Measurements from ENCODE around the gene NUDT17. TPM values are rescaled to one million over a fixed set of nuclear protein-coding genes. Genes with fewer than 3 reads are reported as not detected.

NUDT17 gene
- total and polyA plus RNA-seq, 2 donors (not counting 1 experiment from before 2014, with no cell fraction given), result 7.7 TPM

GRCh38 chr1:145874646-145875045 is 29.2 kb downstream of the NUDT17 start:
- ATAC-seq (ENCODE audit: low read depth) (no peak), DNase-seq (no peak)
- intact Hi-C loops (cut with micrococcal nuclease), result no loop called here
- Histone ChIP-seq H3K4me3 (ENCODE audit: control extremely low read depth in 1 of 5, extremely low read depth in 1 of 5, insufficient read depth in 1 of 5, low read depth in 2 of 5, low read length in 4 of 5) (no peak overlapping the region), H3K27me3 (replicated peaks in 1 of 4; ENCODE audit: control extremely low read depth in 1 of 4, control insufficient read depth in 3 of 4, insufficient read depth in 4 of 4, low read length in 3 of 4) (peaks cover 0 to 19% (median 0%) of the 10 kb centered on the region in 4 experiments), H3K36me3 (replicated peaks in 1 of 2; ENCODE audit: control extremely low read depth in 1 of 2, control insufficient read depth in 1 of 2, extremely low read depth in 1 of 2, insufficient read depth in 2 of 2, low read length in 1 of 2) (no peaks in the 10 kb centered on the region), H3K4me2 (replicated peaks; ENCODE audit: low read depth, low read length, poor library complexity, severe bottlenecking) (no peak overlapping the region), H2AFZ (ENCODE audit: insufficient read depth, low read depth, low read length, poor library complexity, severe bottlenecking) (no peak overlapping the region), H3K9ac (ENCODE audit: low read length) (no peak overlapping the region), H3K4me1 (ENCODE audit: control insufficient read depth in 2 of 2, insufficient read depth in 2 of 2, low read length in 2 of 2) (peaks cover 10 to 11% of the 10 kb centered on the region in 2 donors), H3K79me2 (ENCODE audit: control insufficient read depth, insufficient read depth, low read length) (no peaks in the 10 kb centered on the region), H4K20me1 (ENCODE audit: control insufficient read depth, insufficient read depth, low read length, poor library complexity, severe bottlenecking) (no peaks in the 10 kb centered on the region), H3K27ac (ENCODE audit: low read length in 2 of 2) (no peak overlapping the region), H3K9me3 (ENCODE audit: control extremely low read depth in 1 of 3, control insufficient read depth in 2 of 3, insufficient read depth in 1 of 3, low read length in 2 of 3) (no peaks in the 10 kb centered on the region)
- Mint-ChIP-seq H3K27me3 (peaks cover 42% of the 10 kb centered on the region), H3K27ac (no peak overlapping the region), H3K4me3 (no peak overlapping the region), H3K4me1 (peaks cover 13% of the 10 kb centered on the region), H3K9me3 (ENCODE audit: insufficient read depth) (no peaks in the 10 kb centered on the region)
- CTCF ChIA-PET, result no interaction called here
- POLR2A ChIA-PET, result no interaction called here
- TF ChIP-seq, protein P1, sequence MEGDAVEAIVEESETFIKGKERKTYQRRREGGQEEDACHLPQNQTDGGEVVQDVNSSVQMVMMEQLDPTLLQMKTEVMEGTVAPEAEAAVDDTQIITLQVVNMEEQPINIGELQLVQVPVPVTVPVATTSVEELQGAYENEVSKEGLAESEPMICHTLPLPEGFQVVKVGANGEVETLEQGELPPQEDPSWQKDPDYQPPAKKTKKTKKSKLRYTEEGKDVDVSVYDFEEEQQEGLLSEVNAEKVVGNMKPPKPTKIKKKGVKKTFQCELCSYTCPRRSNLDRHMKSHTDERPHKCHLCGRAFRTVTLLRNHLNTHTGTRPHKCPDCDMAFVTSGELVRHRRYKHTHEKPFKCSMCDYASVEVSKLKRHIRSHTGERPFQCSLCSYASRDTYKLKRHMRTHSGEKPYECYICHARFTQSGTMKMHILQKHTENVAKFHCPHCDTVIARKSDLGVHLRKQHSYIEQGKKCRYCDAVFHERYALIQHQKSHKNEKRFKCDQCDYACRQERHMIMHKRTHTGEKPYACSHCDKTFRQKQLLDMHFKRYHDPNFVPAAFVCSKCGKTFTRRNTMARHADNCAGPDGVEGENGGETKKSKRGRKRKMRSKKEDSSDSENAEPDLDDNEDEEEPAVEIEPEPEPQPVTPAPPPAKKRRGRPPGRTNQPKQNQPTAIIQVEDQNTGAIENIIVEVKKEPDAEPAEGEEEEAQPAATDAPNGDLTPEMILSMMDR (IDR thresholded peaks at IDR 0.05), result no peak
- no peak for TF ChIP-seq EZH2 (IDR thresholded peaks at IDR 0.05; ENCODE audit: borderline replicate concordance, insufficient read depth, low read depth, low read length, poor library complexity, severe bottlenecking)
- WGBS (ENCODE audit: insufficient coverage), result 97% methylated on average over 12 of the region's 12 CpGs

GRCh38 chr1:145877923-145878486 is 32.6 kb downstream of the NUDT17 start:
- no peaks in the 10 kb centered on the region for H3K9me3 Mint-ChIP-seq (ENCODE audit: insufficient read depth)
- CTCF ChIA-PET, result interaction anchor here (1.4 kb wide), 1 partner anchor 14 kb away, joined by 4 read pairs; no protein-coding TSS in a partner anchor
- H3K4me3 ChIP-seq (ENCODE audit: control extremely low read depth in 1 of 5, extremely low read depth in 1 of 5, insufficient read depth in 1 of 5, low read depth in 2 of 5, low read length in 4 of 5), result no peak overlapping the region
- H3K9me3 ChIP-seq (ENCODE audit: control extremely low read depth in 1 of 3, control insufficient read depth in 2 of 3, insufficient read depth in 1 of 3, low read length in 2 of 3), result no peaks in the 10 kb centered on the region
- H2AFZ ChIP-seq (ENCODE audit: insufficient read depth, low read depth, low read length, poor library complexity, severe bottlenecking), result no peak overlapping the region
- no peak overlapping the region for H3K4me2 ChIP-seq (replicated peaks; ENCODE audit: low read depth, low read length, poor library complexity, severe bottlenecking)
- H3K4me1 Mint-ChIP-seq, result peaks cover 3% of the 10 kb centered on the region
- peaks cover 0 to 16% (median 0%) of the 10 kb centered on the region in 4 experiments for H3K27me3 ChIP-seq (replicated peaks in 1 of 4; ENCODE audit: control extremely low read depth in 1 of 4, control insufficient read depth in 3 of 4, insufficient read depth in 4 of 4, low read length in 3 of 4)
- POLR2A ChIA-PET, result no interaction called here
- no peak overlapping the region for H3K27ac Mint-ChIP-seq
- H3K79me2 ChIP-seq (ENCODE audit: control insufficient read depth, insufficient read depth, low read length), result no peaks in the 10 kb centered on the region
- ATAC-seq (ENCODE audit: low read depth), result no peak
- H3K27me3 Mint-ChIP-seq, result peaks cover 31% of the 10 kb centered on the region
- no peaks in the 10 kb centered on the region for H4K20me1 ChIP-seq (ENCODE audit: control insufficient read depth, insufficient read depth, low read length, poor library complexity, severe bottlenecking)
- no peaks in the 10 kb centered on the region for H3K4me1 ChIP-seq (ENCODE audit: control insufficient read depth in 2 of 2, insufficient read depth in 2 of 2, low read length in 2 of 2)
- H3K36me3 ChIP-seq (replicated peaks in 1 of 2; ENCODE audit: control extremely low read depth in 1 of 2, control insufficient read depth in 1 of 2, extremely low read depth in 1 of 2, insufficient read depth in 2 of 2, low read length in 1 of 2), result no peaks in the 10 kb centered on the region
- H3K9ac ChIP-seq (ENCODE audit: low read length), result no peak overlapping the region
- H3K27ac ChIP-seq (ENCODE audit: low read length in 2 of 2), result no peak overlapping the region
- no peak for TF ChIP-seq EZH2 (IDR thresholded peaks at IDR 0.05; ENCODE audit: borderline replicate concordance, insufficient read depth, low read depth, low read length, poor library complexity, severe bottlenecking)
- TF ChIP-seq, protein P1 (IDR thresholded peaks at IDR 0.05), result no peak
- 94% methylated on average over 5 of the region's 7 CpGs for WGBS (ENCODE audit: insufficient coverage)
- no peak overlapping the region for H3K4me3 Mint-ChIP-seq
- intact Hi-C loops (cut with micrococcal nuclease), result no loop called here
- no peak for DNase-seq
